PC-9 (cell line): ENCODE measurements around the gene B3GALT6. TPM values are rescaled to one million over a fixed set of nuclear protein-coding genes. Genes with fewer than 3 reads are reported as not detected.

Experiments
- BruUV-seq: library from RNA; stranded (reverse); fragments of 400-500 nt; replicated peaks from 2 replicates; lab custom pipeline; 2021; lab: Mats Ljungman, UMichigan
- CTCF ChIA-PET: fragments of 300-600 bp; sonication (Branson Sonifier 250); formaldehyde crosslinking; loops from one replicate; lab custom pipeline; 2022; ENCODE audit warnings: antibody characterized with exemption; lab: Charles Lee
- POLR2A ChIA-PET: fragments of 300-600 bp; sonication (Branson Sonifier 250); formaldehyde crosslinking; loops from one replicate; lab custom pipeline; 2022; ENCODE audit warnings: antibody characterized with exemption; ENCODE audit not compliant: unreplicated experiment; lab: Charles Lee
- DNase-seq, 2 experiments: peaks; one replicate each; pipeline versions ENCODE4 v3.0.0 to v3.0.0-alpha.2; 2015 to 2022; ENCODE audit warnings: mixed read lengths in 1 of 2
- H2AFZ ChIP-seq: fragments of 200-600 bp; sonication (generic); 2 replicates; pipeline ENCODE4 v1.8.1; 2017; ENCODE audit warnings: antibody characterized with exemption
- H3F3A ChIP-seq: fragments of 200-600 bp; sonication (generic); 2 replicates; pipeline ENCODE4 v1.8.1; 2017; ENCODE audit warnings: antibody characterized with exemption, mild to moderate bottlenecking, low read depth; ENCODE audit not compliant: insufficient read depth
- H3K27ac ChIP-seq: fragments of 200-600 bp; sonication (generic); 2 replicates; pipeline ENCODE4 v1.6.1; 2016; ENCODE audit warnings: mixed run types
- H3K27me3 ChIP-seq: fragments of 200-600 bp; sonication (generic); 2 replicates; pipeline ENCODE4 v1.6.1; 2016; ENCODE audit warnings: low read depth, mixed run types; ENCODE audit not compliant: insufficient read depth
- H3K36me3 ChIP-seq: fragments of 200-600 bp; sonication (generic); 2 replicates; pipeline ENCODE4 v1.6.1; 2016; ENCODE audit warnings: low read depth, mixed run types
- H3K4me1 ChIP-seq: fragments of 200-600 bp; sonication (generic); replicated peaks from 2 replicates; pipeline ENCODE4 v1.6.1; 2016; ENCODE audit warnings: mixed run types; ENCODE audit not compliant: insufficient read depth
- H3K4me2 ChIP-seq: fragments of 200-600 bp; sonication (generic); 2 replicates; pipeline ENCODE4 v1.6.1; 2017; ENCODE audit warnings: mixed run types
- H3K4me3 ChIP-seq: fragments of 200-600 bp; sonication (generic); 2 replicates; pipeline ENCODE4 v1.6.1; 2016; ENCODE audit warnings: mixed run types
- H3K79me2 ChIP-seq: fragments of 200-600 bp; sonication (generic); 2 replicates; pipeline ENCODE4 v1.6.1; 2017; ENCODE audit warnings: low read depth, mixed run types
- H3K9me2 ChIP-seq: fragments of 200-600 bp; sonication (generic); 2 replicates; pipeline ENCODE4 v1.8.1; 2017; ENCODE audit warnings: mild to moderate bottlenecking; ENCODE audit not compliant: insufficient read depth
- H3K9me3 ChIP-seq: fragments of 200-600 bp; sonication (generic); 2 replicates; pipeline ENCODE4 v1.8.1; 2016; ENCODE audit warnings: low read depth; ENCODE audit not compliant: insufficient read depth
- H4K20me1 ChIP-seq: fragments of 200-600 bp; sonication (generic); 2 replicates; pipeline ENCODE4 v1.8.1; 2017; ENCODE audit not compliant: insufficient read depth
- EZH2 ChIP-seq: fragments of 200-600 bp; sonication (generic); IDR thresholded peaks from 2 replicates; pipeline ENCODE4 v1.8.0; 2017; ENCODE audit warnings: antibody characterized with exemption, low read depth
- intact Hi-C: fragments of 100-400 bp; cut with micrococcal nuclease; formaldehyde crosslinking; loops from one replicate; pipeline ENCODE4 v1.10.0; 2022; ENCODE audit not compliant: unreplicated experiment
- total RNA-seq: library from RNA; stranded (reverse); gene quantifications from 2 replicates; pipeline ENCODE4 v1.2.3, GENCODE V29; 2021
- TF ChIP-seq, protein P1 (sequence below): fragments of 200-600 bp; sonication (generic); conservative IDR thresholded peaks from 2 replicates; pipeline ENCODE4 v1.6.1; 2017; ENCODE audit warnings: mixed run types, antibody characterized with exemption, mild to moderate bottlenecking, moderate library complexity

The B3GALT6 gene
- total RNA-seq, 1 experiment from 2014 or later, result 16.2 TPM

DNA sequence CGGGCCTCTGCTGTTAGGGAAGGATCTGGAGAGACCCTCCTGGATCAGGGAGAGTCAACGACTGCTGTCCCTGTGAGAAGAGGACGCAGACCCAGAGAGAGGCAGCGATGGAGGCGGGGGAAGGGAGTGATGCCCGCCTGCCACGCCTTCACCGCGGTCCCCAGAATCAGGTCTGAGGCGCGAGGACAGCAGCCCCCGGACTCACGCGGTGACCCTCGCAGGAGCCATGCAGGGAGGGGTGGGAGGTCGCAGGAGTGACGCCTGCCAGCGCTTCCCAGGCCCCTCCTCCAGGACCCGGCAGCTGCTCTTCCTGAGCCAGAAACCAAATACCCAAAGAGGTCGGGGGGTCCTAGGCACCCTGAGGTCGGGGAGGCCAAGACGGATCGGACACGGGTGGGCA is 11.8 kb upstream of the B3GALT6 start:
- H4K20me1 ChIP-seq, result peaks cover 6% of the 10 kb centered on the region; the same call in 1 of the 2 replicates
- no peak overlapping the region for H3K27ac ChIP-seq
- peaks cover 6% of the 10 kb centered on the region for H3F3A ChIP-seq
- no peak for DNase-seq
- H3K9me3 ChIP-seq, result no peaks in the 10 kb centered on the region
- no peaks in the 10 kb centered on the region; the same call in 1 of the 2 replicates for H3K36me3 ChIP-seq
- no peak overlapping the region for H3K4me3 ChIP-seq
- H3K9me2 ChIP-seq, result no peaks in the 10 kb centered on the region
- H3K4me1 ChIP-seq, result no peaks in the 10 kb centered on the region
- H3K79me2 ChIP-seq, result 0 out of 2 replicates have a peak, but pooled peaks cover 2% of the 10 kb centered on the region
- TF ChIP-seq, protein P1, sequence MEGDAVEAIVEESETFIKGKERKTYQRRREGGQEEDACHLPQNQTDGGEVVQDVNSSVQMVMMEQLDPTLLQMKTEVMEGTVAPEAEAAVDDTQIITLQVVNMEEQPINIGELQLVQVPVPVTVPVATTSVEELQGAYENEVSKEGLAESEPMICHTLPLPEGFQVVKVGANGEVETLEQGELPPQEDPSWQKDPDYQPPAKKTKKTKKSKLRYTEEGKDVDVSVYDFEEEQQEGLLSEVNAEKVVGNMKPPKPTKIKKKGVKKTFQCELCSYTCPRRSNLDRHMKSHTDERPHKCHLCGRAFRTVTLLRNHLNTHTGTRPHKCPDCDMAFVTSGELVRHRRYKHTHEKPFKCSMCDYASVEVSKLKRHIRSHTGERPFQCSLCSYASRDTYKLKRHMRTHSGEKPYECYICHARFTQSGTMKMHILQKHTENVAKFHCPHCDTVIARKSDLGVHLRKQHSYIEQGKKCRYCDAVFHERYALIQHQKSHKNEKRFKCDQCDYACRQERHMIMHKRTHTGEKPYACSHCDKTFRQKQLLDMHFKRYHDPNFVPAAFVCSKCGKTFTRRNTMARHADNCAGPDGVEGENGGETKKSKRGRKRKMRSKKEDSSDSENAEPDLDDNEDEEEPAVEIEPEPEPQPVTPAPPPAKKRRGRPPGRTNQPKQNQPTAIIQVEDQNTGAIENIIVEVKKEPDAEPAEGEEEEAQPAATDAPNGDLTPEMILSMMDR, result no peak
- no peak for TF ChIP-seq EZH2
- intact Hi-C loops, result no loop called here
- no TSS peak for BruUV-seq
- no peak overlapping the region for H3K4me2 ChIP-seq
- ChIA-PET CTCF (no interaction called here), POLR2A (no interaction called here)
- H3K27me3 ChIP-seq, result no peaks in the 10 kb centered on the region
- no peak overlapping the region for H2AFZ ChIP-seq

DNA sequence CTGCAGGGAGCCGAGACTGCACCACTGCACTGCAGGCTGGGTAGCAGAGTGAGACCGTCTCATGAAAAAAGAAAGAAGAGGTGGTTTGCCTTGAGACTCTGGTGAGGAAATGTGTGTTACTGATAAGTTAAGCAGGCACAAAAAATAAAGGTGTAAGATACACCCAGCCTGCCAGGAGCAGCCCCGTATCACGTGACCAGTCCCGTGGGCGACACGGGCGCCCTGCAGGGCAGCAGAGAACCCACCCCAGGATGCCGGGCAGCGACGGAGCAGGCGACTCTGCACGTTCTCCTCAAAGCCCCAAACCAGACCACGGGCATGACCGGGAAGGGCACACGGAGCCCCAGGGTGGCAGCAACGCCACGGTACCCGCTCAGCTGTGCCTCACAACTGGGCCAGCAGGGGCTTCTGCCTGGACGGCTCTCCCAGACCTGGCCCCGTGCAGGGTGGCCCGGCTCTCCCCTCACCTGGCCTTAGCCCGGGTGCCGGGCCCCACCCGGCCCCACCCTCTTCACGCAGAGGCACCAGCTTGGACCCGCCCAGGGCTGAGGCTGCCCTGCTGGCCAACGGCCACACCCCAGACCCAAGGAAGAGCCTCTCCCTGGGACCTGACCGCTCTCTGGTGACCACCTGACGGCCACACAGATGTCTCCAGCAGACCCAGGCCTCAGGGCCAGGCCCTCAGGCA is 10.0 kb upstream of the B3GALT6 start:
- CTCF ChIA-PET, result no interaction called here
- Histone ChIP-seq H4K20me1 (peaks cover 8% of the 10 kb centered on the region), H3K27me3 (no peaks in the 10 kb centered on the region), H3F3A (peaks cover 6% of the 10 kb centered on the region; the same call in 1 of the 2 replicates), H3K79me2 (peaks cover 12% of the 10 kb centered on the region; the same call in 1 of the 2 replicates), H3K4me1 (no peaks in the 10 kb centered on the region), H3K4me3 (no peak overlapping the region), H3K27ac (no peak overlapping the region), H3K36me3 (no peaks in the 10 kb centered on the region; the same call in 1 of the 2 replicates), H3K9me2 (no peaks in the 10 kb centered on the region), H2AFZ (no peak overlapping the region), H3K4me2 (no peak overlapping the region), H3K9me3 (no peaks in the 10 kb centered on the region)
- POLR2A ChIA-PET, result no interaction called here
- intact Hi-C loops, result no loop called here
- TF ChIP-seq, protein P1, result no peak
- TF ChIP-seq EZH2, result no peak
- DNase-seq, result no peak
- no TSS peak for BruUV-seq

DNA sequence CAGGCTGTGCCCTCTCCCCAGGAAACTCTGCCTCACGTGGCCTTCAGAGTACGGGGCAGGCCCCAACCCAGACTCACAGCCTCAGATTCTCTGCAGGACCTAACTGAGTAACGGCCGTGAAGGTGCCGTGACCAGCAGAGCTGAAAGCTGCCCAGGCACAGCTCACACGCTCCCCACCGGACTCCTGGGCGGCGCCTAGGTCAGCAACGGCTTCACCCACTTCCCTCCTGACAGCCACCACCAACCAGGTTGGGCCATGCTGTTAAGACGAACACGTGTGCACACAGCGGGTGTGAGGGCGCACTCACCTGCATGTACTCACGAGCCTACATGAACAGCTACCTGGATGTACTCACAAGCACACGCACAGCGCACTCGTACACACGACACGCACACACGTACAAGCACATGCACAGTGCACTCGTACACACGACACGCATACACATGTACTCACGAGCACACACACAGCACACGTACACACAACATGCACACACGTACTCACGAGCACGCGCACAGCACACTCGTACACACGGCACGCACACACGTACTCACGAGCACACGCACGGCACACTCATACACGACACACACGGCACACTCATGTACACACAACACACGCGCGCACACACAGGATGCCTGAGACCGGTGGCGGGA is 9.3 kb upstream of the B3GALT6 start:
- peaks cover 11% of the 10 kb centered on the region for H4K20me1 ChIP-seq
- H3K4me1 ChIP-seq, result no peaks in the 10 kb centered on the region
- peaks cover 14% of the 10 kb centered on the region; the same call in 1 of the 2 replicates for H3K79me2 ChIP-seq
- H3K36me3 ChIP-seq, result no peaks in the 10 kb centered on the region; the same call in 1 of the 2 replicates
- H3K27ac ChIP-seq, result no peak overlapping the region
- no peaks in the 10 kb centered on the region for H3K27me3 ChIP-seq
- ChIA-PET POLR2A (no interaction called here), CTCF (no interaction called here)
- intact Hi-C loops, result no loop called here
- BruUV-seq, result no TSS peak
- no peaks in the 10 kb centered on the region for H3K9me3 ChIP-seq
- no peak overlapping the region for H3K4me2 ChIP-seq
- H3K4me3 ChIP-seq, result no peak overlapping the region
- no peak overlapping the region for H2AFZ ChIP-seq
- no peaks in the 10 kb centered on the region for H3K9me2 ChIP-seq
- DNase-seq, result no peak
- peaks cover 6% of the 10 kb centered on the region; the same call in 1 of the 2 replicates for H3F3A ChIP-seq
- no peak for TF ChIP-seq EZH2
- TF ChIP-seq, protein P1, result no peak
